SU-DHL-6 (cell line): ENCODE data around the gene AGL.
"Not testable (repeated sequence)": the region's sequence is repeated elsewhere in the genome, so short reads cannot be mapped to it uniquely, and the experiment has no call there.

Experiments used
- H2AFZ ChIP-seq: fragments of 200-600 bp; sonication (generic); 2 replicates; pipeline ENCODE4 v1.6.1; 2014; ENCODE audit warnings: low read depth, mild to moderate bottlenecking, moderate library complexity, mixed read lengths, antibody characterized with exemption, low read length; ENCODE audit not compliant: severe bottlenecking
- H3F3A ChIP-seq: fragments of 200-600 bp; shearing (Covaris generic); 2 replicates; pipeline ENCODE4 v1.6.0; 2016; ENCODE audit warnings: antibody characterized with exemption, mild to moderate bottlenecking; ENCODE audit not compliant: insufficient read depth
- H3K27ac ChIP-seq: fragments of 200-600 bp; sonication (generic); 2 replicates; pipeline ENCODE4 v1.5.1; 2016; ENCODE audit warnings: low read depth, mild to moderate bottlenecking, low read length, moderate library complexity, mixed read lengths
- H3K27me3 ChIP-seq: fragments of 200-600 bp; sonication (generic), shearing (Covaris generic); 2 replicates; pipeline ENCODE4 v1.6.0; 2014; ENCODE audit warnings: mild to moderate bottlenecking, low read length
- H3K36me3 ChIP-seq: fragments of 200-600 bp; sonication (generic); 2 replicates; pipeline ENCODE4 v1.6.1; 2014; ENCODE audit warnings: mild to moderate bottlenecking, low read length, mixed read lengths
- H3K4me2 ChIP-seq: fragments of 300-600, 200-600 bp; shearing (Covaris generic), sonication (generic); 2 replicates; pipeline ENCODE4 v1.6.0; 2014; ENCODE audit warnings: low read length, low read depth, mild to moderate bottlenecking; ENCODE audit not compliant: poor library complexity, severe bottlenecking
- H3K4me3 ChIP-seq: fragments of 200-600 bp; sonication (generic); 2 replicates; pipeline ENCODE4 v1.5.1; 2014; ENCODE audit warnings: antibody characterized with exemption, low read length, mild to moderate bottlenecking, mixed read lengths; ENCODE audit not compliant: insufficient read depth, poor library complexity, severe bottlenecking
- H3K79me2 ChIP-seq: fragments of 200-600 bp; sonication (generic); 2 replicates; pipeline ENCODE4 v1.6.1; 2014; ENCODE audit warnings: mild to moderate bottlenecking, low read length, moderate library complexity; ENCODE audit not compliant: insufficient read depth
- H3K9ac ChIP-seq: fragments of 200-600 bp; sonication (generic); 2 replicates; pipeline ENCODE4 v1.7.0; 2014; ENCODE audit warnings: mild to moderate bottlenecking, low read length
- H3K9me2 ChIP-seq: fragments of 200-600 bp; sonication (generic); replicated peaks from 2 replicates; pipeline ENCODE4 v1.6.1; 2014; ENCODE audit warnings: low read length; ENCODE audit not compliant: insufficient read depth
- H3K9me3 ChIP-seq: fragments of 200-600 bp; sonication (generic); 2 replicates; pipeline ENCODE4 v1.6.1; 2014; ENCODE audit warnings: low read length, mixed read lengths; ENCODE audit not compliant: insufficient read depth
- H4K20me1 ChIP-seq: fragments of 200-600 bp; sonication (generic); 2 replicates; pipeline ENCODE4 v1.6.1; 2014; ENCODE audit warnings: low read depth, mild to moderate bottlenecking, antibody characterized with exemption, low read length, moderate library complexity, mixed read lengths
- EZH2phosphoT487 ChIP-seq: fragments of 200-600 bp; sonication (generic), shearing (Covaris generic); conservative IDR thresholded peaks from 2 replicates; pipeline ENCODE4 v1.6.1; 2018; ENCODE audit warnings: mild to moderate bottlenecking, antibody characterized with exemption, low read length, moderate library complexity, mixed read lengths
- TF ChIP-seq, protein P1 (sequence below): fragments of 200-600 bp; sonication (generic); IDR thresholded peaks from one replicate; pipeline ENCODE4 v1.5.1; 2017; ENCODE audit warnings: antibody characterized with exemption, mild to moderate bottlenecking, low read length, moderate library complexity; ENCODE audit not compliant: insufficient read depth, poor library complexity, severe bottlenecking

The AGL gene

DNA sequence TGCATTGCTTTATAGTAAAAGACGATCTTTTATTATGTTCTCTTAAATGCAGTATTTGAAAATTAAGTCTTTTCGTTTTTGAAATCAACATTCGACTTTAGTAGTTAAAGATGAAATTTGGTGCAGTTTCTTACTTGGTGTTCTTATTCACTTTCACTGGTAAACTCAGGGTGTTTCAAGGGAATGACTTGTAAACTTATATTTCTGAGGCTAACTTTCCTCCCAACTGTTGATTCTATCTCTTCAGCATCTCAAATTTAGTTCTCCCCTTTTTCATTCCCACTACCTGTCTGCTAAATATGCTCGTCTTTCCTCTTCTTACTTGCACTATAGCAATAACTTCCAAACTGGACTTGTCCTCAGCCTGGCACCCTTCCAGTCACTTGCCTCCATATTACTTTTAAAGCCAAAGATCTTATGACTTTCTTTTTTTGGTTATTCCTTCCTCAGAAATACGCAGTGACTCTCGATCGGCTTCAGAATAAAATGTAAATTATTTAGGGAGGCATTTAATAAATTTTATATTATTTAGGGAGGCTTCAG lies 120.6 kb downstream of the AGL start:
- H3K27ac ChIP-seq: peak overlapping the region; percentile 58
- no peaks in the 10 kb centered on the region for H3F3A ChIP-seq
- peak overlapping the region; percentile 80 for H3K9ac ChIP-seq
- H4K20me1 ChIP-seq: no peaks in the 10 kb centered on the region
- H3K4me2 ChIP-seq: peak overlapping the region; percentile 56
- peaks cover 45% of the 10 kb centered on the region for H3K79me2 ChIP-seq
- peak overlapping the region; percentile 66 for H2AFZ ChIP-seq
- peaks cover 4% of the 10 kb centered on the region; the same call in 1 of the 2 replicates for H3K36me3 ChIP-seq
- TF ChIP-seq, protein P1, sequence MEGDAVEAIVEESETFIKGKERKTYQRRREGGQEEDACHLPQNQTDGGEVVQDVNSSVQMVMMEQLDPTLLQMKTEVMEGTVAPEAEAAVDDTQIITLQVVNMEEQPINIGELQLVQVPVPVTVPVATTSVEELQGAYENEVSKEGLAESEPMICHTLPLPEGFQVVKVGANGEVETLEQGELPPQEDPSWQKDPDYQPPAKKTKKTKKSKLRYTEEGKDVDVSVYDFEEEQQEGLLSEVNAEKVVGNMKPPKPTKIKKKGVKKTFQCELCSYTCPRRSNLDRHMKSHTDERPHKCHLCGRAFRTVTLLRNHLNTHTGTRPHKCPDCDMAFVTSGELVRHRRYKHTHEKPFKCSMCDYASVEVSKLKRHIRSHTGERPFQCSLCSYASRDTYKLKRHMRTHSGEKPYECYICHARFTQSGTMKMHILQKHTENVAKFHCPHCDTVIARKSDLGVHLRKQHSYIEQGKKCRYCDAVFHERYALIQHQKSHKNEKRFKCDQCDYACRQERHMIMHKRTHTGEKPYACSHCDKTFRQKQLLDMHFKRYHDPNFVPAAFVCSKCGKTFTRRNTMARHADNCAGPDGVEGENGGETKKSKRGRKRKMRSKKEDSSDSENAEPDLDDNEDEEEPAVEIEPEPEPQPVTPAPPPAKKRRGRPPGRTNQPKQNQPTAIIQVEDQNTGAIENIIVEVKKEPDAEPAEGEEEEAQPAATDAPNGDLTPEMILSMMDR: no peak
- no peak for TF ChIP-seq EZH2phosphoT487
- H3K9me2 ChIP-seq: no peaks in the 10 kb centered on the region
- H3K27me3 ChIP-seq: no peaks in the 10 kb centered on the region
- no peaks in the 10 kb centered on the region for H3K9me3 ChIP-seq
- peak overlapping the region; percentile 65 for H3K4me3 ChIP-seq

DNA sequence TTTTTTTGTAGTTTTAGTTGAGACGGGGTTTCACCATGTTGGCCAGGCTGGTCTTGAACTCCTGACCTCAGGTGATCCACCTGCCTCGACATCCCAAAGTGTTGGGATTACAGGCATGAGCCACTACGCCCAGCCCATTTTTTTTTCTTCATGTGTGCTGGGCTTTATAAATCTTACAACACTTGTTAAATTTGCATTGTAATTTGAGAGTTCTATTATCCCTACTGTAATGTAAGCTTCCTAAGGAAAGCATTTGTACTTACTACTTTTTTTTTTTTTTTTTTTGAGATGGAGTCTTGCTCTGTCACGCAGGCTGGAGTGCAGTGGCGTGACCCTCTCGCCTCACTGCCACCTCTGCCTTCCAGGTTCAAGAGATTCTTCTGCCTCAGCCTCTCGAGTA lies 121.9 kb downstream of the AGL start:
- H3K36me3 ChIP-seq, H3K9ac ChIP-seq, H3K27ac ChIP-seq, H4K20me1 ChIP-seq, H3K4me2 ChIP-seq, H3K27me3 ChIP-seq, H2AFZ ChIP-seq, H3K9me2 ChIP-seq, H3K4me3 ChIP-seq, H3K9me3 ChIP-seq, H3F3A ChIP-seq: not testable (repeated sequence)
- H3K79me2 ChIP-seq: peaks cover 45% of the 10 kb centered on the region
